Natural killer cell (primary cell): ENCODE results near the gene LRP1B. TPM values are rescaled to one million over a fixed set of nuclear protein-coding genes. Genes with fewer than 3 reads are reported as not detected.

Experiments used
- ATAC-seq, 3 donors: fragments of 150-1000 bp in 2 of 3; fragments of 200-7000 bp in 1 of 3; cut with Tn5 transposase; 1 replicate in 1 of 3; 2 replicates in 2 of 3; pipeline ENCODE4 v1.10.0; 2021; ENCODE audit warnings: mild to moderate bottlenecking in 2 of 3, moderate library complexity in 2 of 3
- DNase-seq, 2 donors: peaks; one replicate each; pipeline versions ENCODE4 v3.0.0 to v3.0.0-alpha.2; 2013 to 2021; ENCODE audit warnings: mixed read lengths in 1 of 2
- H3K27ac ChIP-seq: one replicate; pipeline ENCODE4 v1.5.1; 2013; ENCODE audit warnings: mild to moderate bottlenecking, low read length
- H3K27me3 ChIP-seq: one replicate; pipeline ENCODE4 v1.6.1; 2013; ENCODE audit warnings: low read length; ENCODE audit not compliant: control insufficient read depth, insufficient read depth
- H3K36me3 ChIP-seq: one replicate; pipeline ENCODE4 v1.6.1; 2013; ENCODE audit warnings: low read length; ENCODE audit not compliant: control insufficient read depth, insufficient read depth
- H3K4me1 ChIP-seq: one replicate; pipeline ENCODE4 v1.6.1; 2013; ENCODE audit warnings: low read length; ENCODE audit not compliant: control insufficient read depth, insufficient read depth
- H3K4me3 ChIP-seq: one replicate; pipeline ENCODE4 v1.5.1; 2013; ENCODE audit warnings: low read length
- H3K9me3 ChIP-seq: one replicate; pipeline ENCODE4 v1.6.1; 2013; ENCODE audit warnings: low read length; ENCODE audit not compliant: control insufficient read depth, insufficient read depth
- H3K27ac Mint-ChIP-seq, 2 donors: one replicate each; pipeline ENCODE4 v1.8.0; 2022; ENCODE audit warnings: mild to moderate bottlenecking in 2 of 2, mixed read lengths in 2 of 2, moderate library complexity in 1 of 2
- H3K27me3 Mint-ChIP-seq, 2 donors: one replicate each; pipeline ENCODE4 v1.8.0; 2022; ENCODE audit warnings: low read depth in 2 of 2, mixed read lengths in 2 of 2
- H3K36me3 Mint-ChIP-seq: one replicate; pipeline ENCODE4 v1.8.0; 2022; ENCODE audit warnings: mixed read lengths
- H3K4me1 Mint-ChIP-seq, 2 donors: one replicate each; pipeline ENCODE4 v1.8.0; 2022; ENCODE audit warnings: mixed read lengths in 2 of 2
- H3K4me3 Mint-ChIP-seq: one replicate; pipeline ENCODE4 v1.8.0; 2022; ENCODE audit warnings: mild to moderate bottlenecking, moderate library complexity, mixed read lengths
- H3K9me3 Mint-ChIP-seq, 2 donors: one replicate each; pipeline ENCODE4 v1.8.0; 2022; ENCODE audit warnings: mixed read lengths in 2 of 2
- CTCF ChIP-seq: fragments of 200-600 bp; IDR thresholded peaks from one replicate; pipeline ENCODE4 v1.8.0; 2022; ENCODE audit warnings: antibody characterized with exemption
- WGBS: methylation state at CpG from one replicate; pipeline ENCODE4 v1.1.7; 2013; ENCODE audit warnings: missing lambda C conversion rate; ENCODE audit not compliant: insufficient coverage; 5-methylcytosine and 5-hydroxymethylcytosine counted together
- intact Hi-C: fragments of 100-400 bp; cut with micrococcal nuclease; formaldehyde crosslinking; loops from one replicate; pipeline ENCODE4 v1.14.2; 2022
- total RNA-seq, 4 donors: library from RNA; stranded (reverse); fragments of 120-200 nt in 1 of 4; gene quantifications; one replicate each; pipeline versions ENCODE4 v1.2.3 to v1.2.4, GENCODE V29; 2013 to 2022

LRP1B gene
- total RNA-seq, 3 donors from 2014 or later (not counting 1 experiment from before 2014, with no cell fraction given): 0.05 TPM; not detected in 2

- Histone ChIP-seq H3K36me3 (no peaks in the 10 kb centered on the region), H3K9me3 (no peaks in the 10 kb centered on the region), H3K4me3 (no peak overlapping the region), H3K27me3 (no peaks in the 10 kb centered on the region), H3K27ac (no peak overlapping the region), H3K4me1 (no peaks in the 10 kb centered on the region)
- TF ChIP-seq CTCF: no peak
- Mint-ChIP-seq H3K27ac (no peak overlapping the region), H3K36me3 (no peaks in the 10 kb centered on the region), H3K9me3 (peaks cover 3 to 8% of the 10 kb centered on the region in 2 donors), H3K4me3 (no peak overlapping the region), H3K27me3 (no peaks in the 10 kb centered on the region), H3K4me1 (no peaks in the 10 kb centered on the region)
- intact Hi-C loops: no loop called here
- DNase-seq (no peak), ATAC-seq (no peak)
- 92% methylated on average over 1 of the region's 4 CpGs for WGBS
These were observed 1012.0 kb downstream of the LRP1B start for GRCh38 chr2:141118836-141119235.

- Histone ChIP-seq H3K27me3 (no peaks in the 10 kb centered on the region), H3K27ac (no peak overlapping the region), H3K4me1 (no peaks in the 10 kb centered on the region), H3K4me3 (no peak overlapping the region), H3K9me3 (no peaks in the 10 kb centered on the region), H3K36me3 (no peaks in the 10 kb centered on the region)
- H3K4me1 Mint-ChIP-seq: no peaks in the 10 kb centered on the region
- ATAC-seq (no peak), DNase-seq (no peak)
- H3K27ac Mint-ChIP-seq: no peak overlapping the region
- H3K4me3 Mint-ChIP-seq: no peak overlapping the region
- TF ChIP-seq CTCF: no peak
- H3K9me3 Mint-ChIP-seq: peaks cover 2 to 5% of the 10 kb centered on the region in 2 donors
- H3K36me3 Mint-ChIP-seq: no peaks in the 10 kb centered on the region
- no peaks in the 10 kb centered on the region for H3K27me3 Mint-ChIP-seq
- intact Hi-C loops: no loop called here
These were observed 1017.5 kb downstream of the LRP1B start for GRCh38 chr2:141113301-141113700.

GRCh38 chr2:141109633-141110032, 1021.2 kb downstream of the LRP1B start:
- H3K4me1 Mint-ChIP-seq: no peaks in the 10 kb centered on the region

More at GRCh38 chr2:141109633-141110032, 1021.2 kb downstream of the LRP1B start:
- Histone ChIP-seq H3K27ac (no peak overlapping the region), H3K4me3 (no peak overlapping the region), H3K27me3 (no peaks in the 10 kb centered on the region), H3K4me1 (no peaks in the 10 kb centered on the region), H3K9me3 (no peaks in the 10 kb centered on the region), H3K36me3 (no peaks in the 10 kb centered on the region)
- DNase-seq (no peak), ATAC-seq (no peak)
- Mint-ChIP-seq H3K27me3 (no peaks in the 10 kb centered on the region), H3K4me3 (no peak overlapping the region), H3K9me3 (peaks cover 0 to 3% of the 10 kb centered on the region in 2 donors), H3K36me3 (no peaks in the 10 kb centered on the region), H3K27ac (no peak overlapping the region)
- intact Hi-C loops: no loop called here
- TF ChIP-seq CTCF: no peak
